Thymus (tissue), 11 donors: ENCODE measurements around the gene TTC34. TPM values are rescaled to one million over a fixed set of nuclear protein-coding genes. Genes with fewer than 3 reads are reported as not detected.

Experiments
- DNase-seq, 9 donors: peaks; one replicate each; pipeline ENCODE4 v3.0.0-alpha.2; 2013; ENCODE audit warnings: low spot score in 9 of 9, low read depth in 6 of 9, missing footprints in 1 of 9
- H3K27ac ChIP-seq, 2 donors: one replicate each; pipeline ENCODE4 v1.5.1; 2013; ENCODE audit warnings: control low read depth in 1 of 2, low read depth in 1 of 2, low read length in 1 of 2, mild to moderate bottlenecking in 1 of 2, moderate library complexity in 1 of 2
- H3K27me3 ChIP-seq, 2 donors: one replicate each; pipeline ENCODE4 v1.5.1; 2013; ENCODE audit warnings: low read length in 1 of 2; ENCODE audit not compliant: control insufficient read depth in 2 of 2, insufficient read depth in 1 of 2
- H3K36me3 ChIP-seq, 2 donors: one replicate each; pipeline ENCODE4 v1.5.1; 2013; ENCODE audit warnings: low read length in 1 of 2, mild to moderate bottlenecking in 1 of 2, moderate library complexity in 1 of 2; ENCODE audit not compliant: control insufficient read depth in 2 of 2, insufficient read depth in 2 of 2
- H3K4me1 ChIP-seq, 2 donors: one replicate each; pipeline ENCODE4 v1.5.1; 2013; ENCODE audit warnings: low read length in 2 of 2; ENCODE audit not compliant: control insufficient read depth in 2 of 2, insufficient read depth in 2 of 2
- H3K4me3 ChIP-seq, 2 donors: one replicate each; pipeline ENCODE4 v1.5.1; 2013; ENCODE audit warnings: low read length in 2 of 2, control low read depth in 1 of 2, mild to moderate bottlenecking in 1 of 2
- H3K9me3 ChIP-seq, 2 donors: one replicate each; pipeline ENCODE4 v1.5.1; 2013; ENCODE audit warnings: low read length in 1 of 2, mild to moderate bottlenecking in 1 of 2; ENCODE audit not compliant: control insufficient read depth in 2 of 2, insufficient read depth in 1 of 2
- WGBS: extraction: QIAGEN DNeasy Blood & Tissue Kit; methylation state at CpG from one replicate; pipeline ENCODE4 v1.1.7; 2013; 5-methylcytosine and 5-hydroxymethylcytosine counted together
- polyA plus RNA-seq: library from polyadenylated mRNA; stranded (reverse); fragments of 200-250 nt; gene quantifications from one replicate; pipeline ENCODE4 v1.2.3, GENCODE V29; 2013
- total RNA-seq: library from RNA; stranded (reverse); fragments of 120-200 nt; gene quantifications from one replicate; pipeline ENCODE4 v1.2.4, GENCODE V29; 2013
- donor health status: healthy.

The TTC34 gene
- total and polyA plus RNA-seq, 2 donors = 0.09 to 0.34 TPM

DNA sequence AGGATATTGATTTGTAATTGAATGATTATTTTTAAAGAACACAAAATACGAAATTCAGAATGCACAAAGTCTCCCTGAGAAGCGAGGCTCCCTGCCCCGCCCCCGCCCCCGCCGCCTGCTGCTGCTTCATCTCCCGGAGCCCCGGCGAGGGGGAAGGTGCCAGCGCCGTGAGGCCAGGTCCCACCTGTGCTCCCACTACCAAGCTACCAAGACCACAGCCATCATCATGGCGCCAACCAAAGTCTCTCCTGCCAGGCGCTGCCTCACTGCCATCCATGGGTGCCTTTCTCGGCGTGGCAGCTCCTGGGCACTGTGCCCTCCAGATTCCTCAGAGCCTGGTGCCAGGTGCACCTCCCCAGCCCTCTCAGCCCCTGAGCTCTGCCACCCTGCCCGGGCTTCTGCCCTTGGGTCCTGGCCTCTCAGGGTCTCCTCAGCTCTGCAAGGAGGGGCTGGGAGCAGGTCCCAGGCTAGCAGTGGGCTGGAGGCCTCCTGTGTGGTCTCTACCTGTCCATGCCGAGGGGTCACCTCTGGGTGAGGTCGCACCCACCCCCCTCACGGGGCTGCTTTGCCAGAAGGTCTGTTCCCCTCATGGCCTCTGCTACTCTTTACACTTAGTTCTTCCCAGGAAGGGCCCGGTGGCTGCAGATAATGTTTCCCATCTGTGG, 29.4 kb upstream of the TTC34 start:
- 93% methylated on average over 20 of the region's 20 CpGs for WGBS
- H3K27ac ChIP-seq = no peak overlapping the region
- H3K9me3 ChIP-seq = peaks cover 0 to 12% of the 10 kb centered on the region in 2 donors
- no peaks in the 10 kb centered on the region for H3K36me3 ChIP-seq
- H3K4me1 ChIP-seq = no peaks in the 10 kb centered on the region
- DNase-seq = no peak
- H3K27me3 ChIP-seq = no peaks in the 10 kb centered on the region
- H3K4me3 ChIP-seq = no peak overlapping the region

DNA sequence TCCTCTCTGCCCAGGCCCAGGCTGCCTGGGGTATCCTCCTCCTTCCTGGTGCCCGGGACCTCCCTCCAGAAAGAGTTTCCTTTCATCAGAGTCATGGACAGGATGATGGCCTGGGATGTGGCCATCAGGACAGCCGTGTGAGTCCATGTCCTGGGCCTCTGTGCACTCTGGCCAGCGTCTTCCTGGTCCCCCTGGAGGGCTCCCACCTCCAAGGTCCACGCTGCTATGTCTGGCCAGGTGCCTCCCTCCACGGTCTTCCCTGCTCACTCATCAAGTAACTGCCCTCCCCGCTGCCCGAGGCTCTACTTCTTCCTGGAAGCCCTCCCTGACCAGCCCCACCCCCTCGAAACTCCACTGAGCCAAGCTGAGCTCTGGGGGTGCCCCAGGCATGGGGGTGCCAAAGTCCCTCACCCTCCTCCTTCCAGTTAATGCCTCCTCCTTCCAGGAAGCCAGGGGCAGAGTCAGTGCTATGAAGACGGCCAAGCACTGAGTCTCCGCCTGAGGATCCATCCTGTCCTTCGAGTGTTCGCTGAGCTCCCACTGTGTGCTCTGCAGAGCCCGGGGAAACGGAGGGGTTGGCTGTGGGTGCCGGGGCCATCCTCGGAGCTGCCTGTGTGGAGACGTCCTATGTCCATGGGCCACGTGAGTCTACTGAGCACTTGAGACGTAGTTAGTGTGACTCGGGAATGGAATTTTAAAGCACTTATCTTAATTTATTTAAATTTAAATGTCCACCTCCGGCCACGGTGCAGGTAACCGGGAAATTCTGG, 28.5 kb upstream of the TTC34 start:
- WGBS = 91% methylated on average over 23 of the region's 23 CpGs

DNA sequence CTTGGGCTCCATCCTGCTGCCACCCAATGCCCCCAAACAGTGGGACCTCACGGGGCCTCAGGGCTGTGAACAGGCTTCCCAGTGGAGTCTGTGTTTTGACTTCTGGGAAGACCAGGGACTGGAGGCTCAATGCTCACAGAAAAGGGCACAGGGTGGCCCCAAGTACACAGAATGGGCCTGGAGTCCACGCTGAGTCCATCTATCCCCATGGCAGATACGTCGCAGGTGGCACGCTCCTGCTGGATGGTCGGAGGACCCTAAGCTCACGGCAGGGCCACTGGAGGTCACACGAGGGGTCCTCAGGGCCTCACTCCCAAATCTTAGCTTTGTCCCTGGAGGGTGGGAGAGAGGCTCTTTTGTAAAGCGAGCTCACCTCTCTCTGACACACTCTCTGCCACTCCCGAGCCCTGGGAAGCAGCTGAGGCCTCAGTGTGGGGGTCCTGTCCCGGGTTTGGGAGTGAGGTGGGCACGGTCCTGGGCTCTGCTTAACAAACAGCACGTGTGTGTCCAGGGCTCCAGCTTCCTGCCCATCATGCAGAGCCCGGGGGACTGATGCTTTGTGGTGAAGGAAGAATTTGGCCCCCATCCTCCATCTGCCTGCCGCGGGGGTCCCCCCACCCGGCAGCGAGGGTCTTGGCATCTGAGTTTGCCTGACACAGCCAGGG, 27.2 kb upstream of the TTC34 start:
- Histone ChIP-seq H3K36me3 (no peaks in the 10 kb centered on the region), H3K4me1 (no peaks in the 10 kb centered on the region), H3K27me3 (peaks cover 0 to 2% of the 10 kb centered on the region in 2 donors), H3K4me3 (no peak overlapping the region), H3K27ac (no peak overlapping the region), H3K9me3 (peaks cover 0 to 12% of the 10 kb centered on the region in 2 donors)
- 92% methylated on average over 18 of the region's 18 CpGs for WGBS
- no peak for DNase-seq

More for the DNA sequence above, 28.5 kb upstream of the TTC34 start:
- no peak overlapping the region for H3K27ac ChIP-seq
- H3K4me3 ChIP-seq = no peak overlapping the region
- H3K9me3 ChIP-seq = peaks cover 0 to 12% of the 10 kb centered on the region in 2 donors
- no peaks in the 10 kb centered on the region for H3K27me3 ChIP-seq
- no peaks in the 10 kb centered on the region for H3K4me1 ChIP-seq
- DNase-seq = no peak
- H3K36me3 ChIP-seq = no peaks in the 10 kb centered on the region

DNA sequence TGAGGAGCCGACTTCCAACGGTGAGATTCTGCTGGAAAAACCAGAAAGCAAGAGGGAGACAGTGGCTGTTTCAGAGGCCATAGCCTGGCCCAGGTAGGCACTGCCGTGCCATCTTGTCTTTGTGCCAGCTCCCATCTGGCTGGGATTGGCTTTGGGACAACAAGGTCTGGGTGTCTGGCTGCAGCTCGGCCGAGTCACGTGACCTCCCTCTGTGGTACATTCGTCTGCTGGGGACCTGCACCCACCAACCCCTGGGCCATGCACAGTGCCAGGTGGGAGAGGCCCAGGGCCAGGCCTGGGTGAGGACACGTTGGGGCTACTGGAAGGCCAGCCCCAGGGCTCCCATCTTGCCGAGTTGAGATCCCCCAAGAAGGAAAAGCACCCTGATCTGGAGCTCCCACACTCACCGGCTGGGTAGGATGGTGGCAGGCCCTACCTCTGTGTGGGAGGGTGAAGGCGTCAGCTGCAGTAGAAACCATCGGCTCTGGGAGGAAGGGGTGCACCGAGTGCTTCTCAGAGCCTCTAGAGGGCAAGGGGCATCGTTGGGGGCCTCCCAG, 25.3 kb upstream of the TTC34 start:
- Histone ChIP-seq H3K4me1 (no peaks in the 10 kb centered on the region), H3K9me3 (peaks cover 0 to 12% of the 10 kb centered on the region in 2 donors), H3K4me3 (no peak overlapping the region), H3K27me3 (peaks cover 0 to 2% of the 10 kb centered on the region in 2 donors), H3K36me3 (no peaks in the 10 kb centered on the region), H3K27ac (no peak overlapping the region)
- DNase-seq = no peak
- 91% methylated on average over 14 of the region's 14 CpGs for WGBS

DNA sequence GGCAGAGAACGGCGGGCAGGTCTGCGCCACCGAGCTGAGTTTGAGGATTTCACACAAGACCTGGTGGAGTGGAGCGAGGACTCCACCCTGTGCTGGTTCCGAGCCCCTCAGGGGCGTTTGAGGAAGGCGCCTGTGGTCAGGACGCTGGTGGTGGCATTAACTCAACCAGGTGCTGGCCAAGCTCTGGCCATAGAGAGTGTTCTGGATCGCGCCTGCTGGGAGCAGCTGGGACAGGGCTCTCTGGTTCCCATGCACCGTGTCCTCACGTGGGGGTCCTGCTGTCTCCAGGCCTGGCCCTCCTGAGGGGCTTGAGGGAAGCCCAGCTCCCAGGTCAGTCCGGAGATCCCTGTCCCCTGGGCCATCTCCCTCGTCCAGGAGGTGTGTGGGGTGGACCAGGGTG, 24.8 kb upstream of the TTC34 start:
- WGBS = 95% methylated on average over 15 of the region's 15 CpGs
- no peak for DNase-seq
- Histone ChIP-seq H3K27ac (no peak overlapping the region), H3K4me1 (no peaks in the 10 kb centered on the region), H3K27me3 (peaks cover 0 to 2% of the 10 kb centered on the region in 2 donors), H3K9me3 (peaks cover 0 to 12% of the 10 kb centered on the region in 2 donors), H3K36me3 (no peaks in the 10 kb centered on the region), H3K4me3 (no peak overlapping the region)

DNA sequence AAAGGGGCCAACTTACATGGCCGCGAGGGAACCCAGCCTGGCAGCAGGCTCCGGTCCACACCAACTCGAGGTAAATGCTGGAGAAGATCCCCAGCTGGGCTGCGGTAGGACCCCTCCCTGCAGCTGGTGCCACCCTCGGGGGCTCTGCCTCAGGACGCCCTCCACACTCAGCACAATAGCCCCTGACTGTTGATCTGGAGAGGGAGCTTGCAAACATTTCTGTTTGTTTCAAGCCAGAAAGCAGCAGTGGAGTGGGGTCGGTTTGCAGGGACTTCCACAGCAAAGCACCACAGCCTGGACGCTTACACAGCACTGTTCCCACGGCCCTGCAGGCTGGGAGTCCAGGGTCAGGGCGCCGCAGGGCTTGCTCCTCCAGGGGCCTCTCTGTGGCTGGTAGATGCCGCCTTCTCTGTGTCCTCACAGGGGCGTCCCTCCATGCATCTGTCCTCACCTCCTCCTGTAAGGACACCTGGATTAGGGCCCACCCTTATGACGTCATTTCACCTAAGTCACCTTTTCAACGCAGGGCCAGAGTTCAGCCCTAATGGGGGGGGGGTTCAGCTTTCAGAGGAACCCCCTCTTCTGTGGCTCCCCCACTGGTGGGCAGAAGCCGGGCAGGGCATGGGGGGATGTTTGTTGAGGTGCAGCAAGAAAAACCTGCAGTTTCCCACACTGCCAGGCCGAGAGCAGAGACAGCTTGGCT, 24.1 kb upstream of the TTC34 start:
- no peak overlapping the region for H3K27ac ChIP-seq
- H3K4me1 ChIP-seq = no peaks in the 10 kb centered on the region
- no peak overlapping the region for H3K4me3 ChIP-seq
- WGBS = 93% methylated on average over 18 of the region's 18 CpGs
- H3K9me3 ChIP-seq = peaks cover 0 to 12% of the 10 kb centered on the region in 2 donors
- DNase-seq = no peak
- no peaks in the 10 kb centered on the region for H3K36me3 ChIP-seq
- peaks cover 0 to 2% of the 10 kb centered on the region in 2 donors for H3K27me3 ChIP-seq

DNA sequence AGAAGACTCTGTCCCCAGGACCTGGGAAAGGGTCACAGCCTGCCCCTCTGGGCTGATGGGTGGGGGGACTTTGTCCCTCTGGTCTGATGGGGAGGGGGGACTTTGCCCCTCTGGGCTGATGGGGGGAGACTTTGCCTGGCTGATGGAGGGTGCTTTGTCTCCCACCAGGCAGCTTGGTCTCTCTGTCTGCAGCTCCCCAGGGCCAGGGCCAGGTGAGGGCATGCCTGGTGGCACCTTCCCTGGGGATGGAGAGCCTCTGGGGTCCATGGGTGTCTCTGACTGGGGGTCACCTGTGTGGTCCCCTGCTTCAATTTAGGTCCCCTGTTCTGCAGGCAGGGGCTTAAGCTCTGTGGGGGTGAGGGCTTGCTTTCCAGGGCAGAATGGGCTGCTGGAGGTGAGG, 23.5 kb upstream of the TTC34 start:
- H3K36me3 ChIP-seq = no peaks in the 10 kb centered on the region
- no peaks in the 10 kb centered on the region for H3K4me1 ChIP-seq
- H3K9me3 ChIP-seq = peaks cover 0 to 12% of the 10 kb centered on the region in 2 donors
- DNase-seq = no peak
- H3K27ac ChIP-seq = no peak overlapping the region
- no peak overlapping the region for H3K4me3 ChIP-seq
- peaks cover 0 to 2% of the 10 kb centered on the region in 2 donors for H3K27me3 ChIP-seq

DNA sequence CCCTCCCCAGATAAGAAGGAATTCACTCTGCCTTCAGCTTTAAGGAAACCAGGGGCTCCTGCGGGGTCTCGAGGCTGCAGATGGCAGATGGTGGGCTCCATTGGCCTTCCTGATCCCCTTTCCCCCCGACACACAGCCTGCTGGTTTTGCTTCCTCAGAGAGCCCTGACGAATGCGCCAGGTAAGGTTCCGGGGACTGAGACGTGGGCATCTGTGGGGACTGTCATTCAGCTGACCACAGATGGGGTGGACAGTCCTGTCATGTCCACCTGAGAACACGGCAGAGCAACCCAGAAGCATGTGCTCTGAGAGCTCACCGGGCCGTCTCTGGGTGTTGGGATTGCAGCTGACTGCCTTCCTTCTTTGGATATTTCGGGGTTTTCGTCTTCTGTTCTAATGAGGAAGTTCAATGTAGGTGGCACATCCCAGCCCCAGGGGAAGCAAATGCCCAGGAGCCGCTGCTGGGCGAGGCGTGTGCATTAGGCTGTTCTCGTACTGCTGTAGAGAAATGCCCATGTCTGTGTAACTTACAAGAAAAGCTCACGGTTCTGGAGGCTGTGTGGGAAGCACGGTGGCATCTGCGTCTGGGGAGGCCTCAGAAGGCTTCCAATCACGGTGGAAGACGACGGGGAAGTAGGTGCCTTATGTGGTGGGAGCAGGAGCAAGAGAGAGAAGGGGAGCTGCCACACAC, 22.6 kb upstream of the TTC34 start:
- Histone ChIP-seq H3K4me1 (no peaks in the 10 kb centered on the region), H3K36me3 (no peaks in the 10 kb centered on the region), H3K27ac (no peak overlapping the region), H3K4me3 (no peak overlapping the region), H3K27me3 (peaks cover 0 to 2% of the 10 kb centered on the region in 2 donors), H3K9me3 (peaks cover 0 to 12% of the 10 kb centered on the region in 2 donors)
- WGBS = 51% methylated on average over 22 of the region's 22 CpGs
- no peak for DNase-seq
